Hepatocyte (in vitro differentiated cells): ENCODE data around the gene XDH. TPM values are rescaled to one million over a fixed set of nuclear protein-coding genes. Genes with fewer than 3 reads are reported as not detected.

Experiments used
- DNase-seq: peaks from one replicate; pipeline ENCODE4 v3.0.0-alpha.2; 2016; ENCODE audit warnings: low spot score
- H2AFZ ChIP-seq: fragments of 200-600 bp; sonication (generic); 2 replicates; pipeline ENCODE4 v1.6.0; 2016; ENCODE audit warnings: antibody characterized with exemption, mild to moderate bottlenecking
- H3K27ac ChIP-seq: fragments of 200-600 bp; sonication (generic); 2 replicates; pipeline ENCODE4 v1.5.1; 2016; ENCODE audit warnings: mild to moderate bottlenecking
- H3K27me3 ChIP-seq: fragments of 200-600 bp; sonication (generic); 2 replicates; pipeline ENCODE4 v1.6.1; 2016
- H3K36me3 ChIP-seq: fragments of 200-600 bp; sonication (generic); replicated peaks from 2 replicates; pipeline ENCODE4 v1.5.1; 2016; ENCODE audit warnings: low read depth; ENCODE audit not compliant: insufficient read depth
- H3K4me1 ChIP-seq: fragments of 200-600 bp; sonication (generic); 2 replicates; pipeline ENCODE4 v1.5.1; 2016; ENCODE audit warnings: mild to moderate bottlenecking, moderate library complexity; ENCODE audit not compliant: insufficient read depth
- H3K4me2 ChIP-seq: fragments of 200-600 bp; sonication (generic); 2 replicates; pipeline ENCODE4 v1.6.0; 2016
- H3K4me3 ChIP-seq: fragments of 200-600 bp; sonication (generic); 2 replicates; pipeline ENCODE4 v1.5.1; 2016; ENCODE audit warnings: mild to moderate bottlenecking
- H3K79me2 ChIP-seq: fragments of 200-600 bp; sonication (generic); 2 replicates; pipeline ENCODE4 v1.6.0; 2017; ENCODE audit warnings: mild to moderate bottlenecking
- H3K9me2 ChIP-seq: fragments of 200-600 bp; sonication (generic); replicated peaks from 2 replicates; pipeline ENCODE4 v1.6.0; 2017; ENCODE audit warnings: mild to moderate bottlenecking; ENCODE audit not compliant: insufficient read depth
- H3K9me3 ChIP-seq: fragments of 200-600 bp; sonication (generic); 2 replicates; pipeline ENCODE4 v1.5.1; 2016; ENCODE audit warnings: low read depth, mild to moderate bottlenecking
- H4K20me1 ChIP-seq: fragments of 200-600 bp; sonication (generic); 2 replicates; pipeline ENCODE4 v1.6.0; 2016; ENCODE audit warnings: mild to moderate bottlenecking; ENCODE audit not compliant: insufficient read depth, poor library complexity, severe bottlenecking
- CTCF ChIP-seq: fragments of 200-600 bp; sonication (generic); IDR thresholded peaks from 2 replicates; pipeline ENCODE4 v1.5.1; 2016; ENCODE audit warnings: antibody characterized with exemption, mild to moderate bottlenecking; ENCODE audit not compliant: poor library complexity
- EZH2 ChIP-seq: fragments of 200-600 bp; sonication (generic); IDR thresholded peaks from 2 replicates; pipeline ENCODE4 v1.6.1; 2016; ENCODE audit warnings: antibody characterized with exemption, mild to moderate bottlenecking, borderline replicate concordance
- EZH2phosphoT487 ChIP-seq: fragments of 200-600 bp; sonication (generic); IDR thresholded peaks from one replicate; pipeline ENCODE4 v1.6.1; 2018; ENCODE audit warnings: antibody characterized with exemption, mild to moderate bottlenecking, low read depth, moderate library complexity; ENCODE audit not compliant: unreplicated experiment, severe bottlenecking
- WGBS: methylation state at CpG from one replicate; pipeline ENCODE4 v1.1.6; 2016; ENCODE audit warnings: low lambda C conversion rate; ENCODE audit errors: missing lambda C conversion rate; 5-methylcytosine and 5-hydroxymethylcytosine counted together
- polyA plus RNA-seq: library from polyadenylated mRNA; unstranded; fragments of >200 nt; fragmentation: Nextera tagmentation; extraction: Ambion mirVana; gene quantifications from 2 replicates; pipeline ENCODE4 v1.2.1, GENCODE V29; 2016
- total RNA-seq: library from RNA; depleted of rRNA; stranded (reverse); fragments of >200 nt; gene quantifications from 2 replicates; pipeline ENCODE4 v1.2.3, GENCODE V29; 2014

The XDH gene
- total RNA-seq (4.0 and 6.7 TPM in 2 replicates), polyA plus RNA-seq (1.6 and 2.6 TPM in 2 replicates)

DNA sequence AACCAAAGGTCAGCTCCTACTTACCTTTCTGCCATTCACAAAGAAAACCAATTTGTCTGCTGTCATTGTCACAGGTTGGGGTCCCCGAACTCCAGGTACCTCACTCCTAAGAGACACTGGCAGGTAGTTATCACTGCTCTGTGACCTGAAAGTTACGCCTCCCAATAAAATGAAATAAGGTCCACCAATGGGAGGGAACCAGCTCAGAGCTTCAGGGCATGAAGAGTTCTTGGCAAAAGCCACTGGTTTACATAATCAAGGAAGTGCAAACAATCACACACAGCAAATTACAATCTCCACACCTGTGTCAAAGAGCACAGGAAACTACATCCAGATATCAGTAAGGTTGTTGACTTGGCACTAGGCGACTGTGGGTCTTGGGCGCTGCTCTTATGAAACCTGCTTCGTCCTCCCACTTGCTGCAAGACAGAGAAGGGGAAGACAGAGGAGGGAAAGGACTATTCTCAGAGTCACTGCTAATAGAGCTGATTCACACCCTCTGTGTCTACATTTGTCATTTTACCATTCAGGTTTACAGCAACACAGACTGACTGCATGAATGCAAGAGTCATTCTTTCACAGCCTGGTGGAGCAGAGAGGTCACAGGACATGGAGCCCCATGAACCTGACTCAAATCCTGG lies at the start of gene XDH:
XDH (minus strand) TSS at position 142 of the 641 bp plus-strand sequence; CDS start at position 66, 76 bp downstream.
- peaks cover 20% of the 10 kb centered on the region for H3K4me1 ChIP-seq
- TF ChIP-seq EZH2phosphoT487, result no peak
- no peak for TF ChIP-seq CTCF
- no peak for TF ChIP-seq EZH2
- H3K27me3 ChIP-seq, result no peaks in the 10 kb centered on the region
- no peak within 1 kb of the TSS for H2AFZ ChIP-seq
- peak within 1 kb of the TSS; percentile 54 for H3K4me2 ChIP-seq
- no peaks in the 10 kb centered on the region for H3K36me3 ChIP-seq
- peak within 1 kb of the TSS; percentile 72 for H3K27ac ChIP-seq
- 55% methylated on average over 5 of the region's 5 CpGs for WGBS
- peak; percentile 66 for DNase-seq
- H3K4me3 ChIP-seq, result no peak within 1 kb of the TSS
- H4K20me1 ChIP-seq, result no peaks in the 10 kb centered on the region
- no peaks in the 10 kb centered on the region for H3K79me2 ChIP-seq
- H3K9me2 ChIP-seq, result no peaks in the 10 kb centered on the region
- H3K9me3 ChIP-seq, result peaks cover 4% of the 10 kb centered on the region

GRCh38 chr2:31457651-31458050 lies 43.1 kb upstream of the XDH start:
- no peaks in the 10 kb centered on the region for H3K79me2 ChIP-seq
- H3K9me2 ChIP-seq, result no peaks in the 10 kb centered on the region
- H3K27ac ChIP-seq, result no peak overlapping the region
- no peak overlapping the region for H3K4me3 ChIP-seq
- H3K9me3 ChIP-seq, result peaks cover 12% of the 10 kb centered on the region
- no peak overlapping the region for H3K4me2 ChIP-seq
- H3K36me3 ChIP-seq, result no peaks in the 10 kb centered on the region
- no peaks in the 10 kb centered on the region for H3K4me1 ChIP-seq
- no peaks in the 10 kb centered on the region for H3K27me3 ChIP-seq
- DNase-seq, result no peak
- WGBS, result 75% methylated on average over 4 of the region's 4 CpGs
- H4K20me1 ChIP-seq, result no peaks in the 10 kb centered on the region
- H2AFZ ChIP-seq, result no peak overlapping the region
- TF ChIP-seq CTCF (no peak), EZH2 (no peak), EZH2phosphoT487 (no peak)

DNA sequence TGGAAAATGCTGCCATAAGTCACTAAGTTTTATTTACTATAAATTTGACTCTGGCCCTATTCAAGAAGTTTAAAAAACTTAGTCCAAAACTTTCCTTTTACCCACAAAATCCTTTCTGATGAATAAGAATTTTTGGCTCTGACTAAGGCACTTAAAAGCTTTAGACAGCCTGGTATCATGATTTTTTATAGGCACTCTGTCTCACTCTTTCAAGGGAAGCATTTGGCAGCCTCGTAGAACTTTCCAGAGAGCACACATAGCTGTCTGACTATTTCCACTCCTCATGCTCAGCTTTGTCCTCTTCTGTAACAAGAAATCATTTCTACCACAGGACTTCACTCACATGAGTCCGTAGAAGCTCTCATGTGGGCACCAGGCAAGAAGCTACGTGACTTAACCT lies 32.3 kb upstream of the XDH start:
- Histone ChIP-seq H3K4me1 (no peaks in the 10 kb centered on the region), H3K79me2 (no peaks in the 10 kb centered on the region), H3K4me2 (no peak overlapping the region), H4K20me1 (no peaks in the 10 kb centered on the region), H3K27ac (peak overlapping the region; percentile 73), H3K9me2 (no peaks in the 10 kb centered on the region), H3K9me3 (peaks cover 1% of the 10 kb centered on the region), H3K27me3 (no peaks in the 10 kb centered on the region), H3K36me3 (no peaks in the 10 kb centered on the region), H3K4me3 (no peak overlapping the region), H2AFZ (no peak overlapping the region)
- DNase-seq, result peak; percentile 38
- TF ChIP-seq EZH2phosphoT487 (no peak), EZH2 (no peak), CTCF (no peak)
- WGBS, result 47% methylated on average over 3 of the region's 3 CpGs
